Activated CD4-positive, alpha-beta T cell treated with anti-CD3 and anti-CD28 coated beads, Interleukin-2, Interleukin-6, amounts not matched to agents 100 ng/mL and 50 ng/mL, durations not matched to agents 16 hours and 8 hours (primary cell): ENCODE measurements around the gene XRCC1.
"Not testable (repeated sequence)": the region's sequence is repeated elsewhere in the genome, so short reads cannot be mapped to it uniquely, and the experiment has no call there.

Source experiments
- DNase-seq: peaks from one replicate; pipeline ENCODE4 v3.0.0-alpha.2; 2020

XRCC1 gene

DNA sequence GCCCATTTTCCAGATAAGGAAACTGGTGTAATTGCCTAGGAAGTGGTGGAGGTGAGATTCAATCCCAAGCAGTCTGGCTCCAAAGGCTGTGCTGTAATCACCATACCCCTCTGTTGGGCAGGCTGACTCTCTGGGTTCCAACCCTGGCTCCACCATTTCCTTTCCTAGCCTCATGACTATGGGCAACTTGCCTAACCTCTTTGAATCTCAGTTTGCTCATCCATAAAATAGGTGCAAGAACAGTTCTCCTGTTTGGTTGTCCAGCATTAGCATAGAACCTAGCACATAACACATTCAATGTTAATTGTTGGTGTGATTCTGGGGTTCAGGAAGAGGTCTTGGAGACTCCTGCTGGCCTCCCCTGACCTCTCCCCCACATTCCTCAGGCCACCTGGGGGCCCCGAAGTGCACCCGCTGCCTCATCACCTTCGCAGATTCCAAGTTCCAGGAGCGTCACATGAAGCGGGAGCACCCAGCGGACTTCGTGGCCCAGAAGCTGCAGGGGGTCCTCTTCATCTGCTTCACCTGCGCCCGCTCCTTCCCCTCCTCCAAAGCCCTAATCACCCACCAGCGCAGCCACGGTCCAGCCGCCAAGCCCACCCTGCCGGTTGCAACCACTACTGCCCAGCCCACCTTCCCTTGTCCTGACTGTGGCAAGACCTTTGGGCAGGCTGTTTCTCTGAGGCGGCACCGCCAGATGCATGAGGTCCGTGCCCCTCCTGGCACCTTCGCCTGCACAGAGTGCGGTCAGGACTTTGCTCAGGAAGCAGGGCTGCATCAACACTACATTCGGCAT lies 23.3 kb upstream of the XRCC1 start:
- DNase-seq = no peak

DNA sequence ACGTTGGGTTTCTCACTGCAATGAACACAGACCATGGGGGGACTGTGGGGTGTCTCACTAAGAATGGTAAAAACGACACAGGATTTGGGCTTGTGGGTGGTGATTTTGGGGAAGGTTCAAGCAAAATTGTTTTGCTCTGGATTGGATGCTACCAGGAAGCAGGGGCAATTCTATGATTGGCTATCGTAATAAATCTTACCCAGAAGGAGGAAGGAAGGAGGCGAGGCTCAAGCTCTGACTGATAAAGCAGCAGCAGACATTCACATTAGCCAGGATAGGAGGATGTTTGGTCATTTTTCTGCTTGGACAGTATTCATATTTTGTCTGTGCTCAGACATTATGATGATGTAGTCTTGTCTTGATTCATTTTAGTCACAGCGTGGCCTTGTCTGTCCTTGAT lies 22.5 kb upstream of the XRCC1 start:
- no peak for DNase-seq

- no peak for DNase-seq
These were observed 21.6 kb upstream of the XRCC1 start for GRCh38 chr19:43596842-43597461.

DNA sequence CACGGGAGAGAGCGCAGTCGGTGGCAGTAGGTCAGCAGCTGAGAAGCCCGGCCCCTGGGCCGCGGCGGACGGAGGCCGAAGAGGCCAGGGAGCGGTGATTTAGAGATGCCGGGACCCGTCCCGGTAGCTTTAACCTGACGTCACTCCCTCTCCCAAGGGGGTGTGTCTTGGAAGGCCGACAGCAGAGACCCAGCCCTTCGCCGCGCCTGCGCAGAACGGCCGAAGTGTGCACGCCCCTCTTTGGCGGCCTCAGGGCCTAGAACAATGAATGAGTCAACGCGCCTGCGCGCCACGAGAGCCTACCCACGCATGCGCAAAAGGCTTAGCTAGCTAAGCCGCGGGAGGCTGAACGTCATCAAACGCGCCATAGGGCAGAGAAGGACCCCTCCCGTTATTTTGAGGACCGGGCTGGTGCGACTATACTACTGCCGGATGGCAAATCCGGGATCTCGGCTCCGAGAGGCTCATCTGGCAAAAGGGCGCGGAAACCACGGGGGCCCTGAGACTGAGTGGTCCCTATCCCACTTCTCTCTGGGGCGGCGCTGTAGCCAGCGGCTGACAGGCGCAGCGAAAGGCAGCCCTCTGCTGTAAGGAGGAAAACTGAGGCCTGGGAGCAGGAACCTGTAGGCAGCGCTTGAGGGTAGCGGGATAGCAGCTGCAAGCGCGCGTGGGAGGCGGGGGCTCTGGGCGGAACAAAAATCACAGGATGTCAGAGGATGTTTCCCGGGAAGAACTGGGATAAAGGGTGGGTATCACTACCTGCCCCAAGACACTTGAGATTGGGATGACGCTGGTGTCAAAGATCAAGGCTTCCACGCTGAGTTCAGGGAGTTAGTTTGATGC lies 20.9 kb upstream of the XRCC1 start, which contains the start of the genes IRGQ and ZNF576:
Gene IRGQ, minus strand, starts transcription at position 136 of the 843 bp plus-strand sequence. CDS start 796 bp downstream, outside the sequence.
Gene ZNF576, plus strand, starts transcription at position 597 of the 843 bp plus-strand sequence. CDS start 514 bp downstream, outside the sequence.
- DNase-seq = peak; percentile 100

- DNase-seq = no peak
These were observed 20.3 kb upstream of the XRCC1 start for GRCh38 chr19:43595605-43595998.

DNA sequence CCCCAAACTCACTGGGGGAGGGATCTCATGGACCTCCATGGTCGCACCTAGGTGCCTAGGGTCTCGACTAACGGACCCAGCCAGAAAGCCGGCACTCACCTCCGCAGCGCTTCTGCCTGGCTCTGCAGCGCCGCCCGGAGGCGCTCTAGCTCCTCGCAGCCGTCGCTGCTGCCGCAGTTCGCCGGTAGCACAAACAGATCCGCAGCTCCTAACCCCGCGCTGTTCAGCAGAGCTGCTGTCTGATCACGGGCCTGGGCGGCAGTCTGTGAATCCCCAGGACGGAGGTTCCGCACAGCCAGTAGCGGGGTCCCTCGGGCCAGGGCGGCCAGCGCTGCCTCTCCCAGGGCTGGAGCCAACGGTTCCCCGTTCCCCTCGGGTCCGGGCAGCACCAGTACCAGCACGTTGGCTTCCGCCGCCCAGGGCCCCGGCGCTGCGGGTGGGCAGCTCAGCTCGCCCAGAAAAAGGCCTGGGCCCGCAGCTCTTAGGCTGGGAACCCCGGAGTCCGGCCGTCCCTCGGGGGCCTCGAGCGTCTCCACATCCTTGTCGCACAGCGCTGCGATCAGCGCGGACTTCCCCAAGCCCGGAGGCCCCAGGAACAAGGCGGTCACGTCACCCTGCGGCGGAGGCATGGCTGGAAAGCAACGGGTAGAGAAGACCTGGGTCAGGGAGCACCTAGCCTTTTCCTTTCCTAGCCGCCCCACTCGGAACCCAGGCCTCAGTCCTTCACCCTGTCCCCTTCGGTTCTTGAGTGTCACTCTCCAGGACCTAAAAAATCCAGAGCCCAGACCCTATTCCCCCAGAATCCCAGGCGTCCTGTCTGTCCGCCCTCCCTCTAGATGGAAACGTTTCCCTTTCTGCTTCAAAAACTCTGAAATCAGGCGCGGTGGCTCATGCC lies 19.6 kb upstream of the XRCC1 start:
- peak; percentile 78 for DNase-seq

GRCh38 chr19:43594081-43594697 lies 18.9 kb upstream of the XRCC1 start:
- DNase-seq = no peak

DNA sequence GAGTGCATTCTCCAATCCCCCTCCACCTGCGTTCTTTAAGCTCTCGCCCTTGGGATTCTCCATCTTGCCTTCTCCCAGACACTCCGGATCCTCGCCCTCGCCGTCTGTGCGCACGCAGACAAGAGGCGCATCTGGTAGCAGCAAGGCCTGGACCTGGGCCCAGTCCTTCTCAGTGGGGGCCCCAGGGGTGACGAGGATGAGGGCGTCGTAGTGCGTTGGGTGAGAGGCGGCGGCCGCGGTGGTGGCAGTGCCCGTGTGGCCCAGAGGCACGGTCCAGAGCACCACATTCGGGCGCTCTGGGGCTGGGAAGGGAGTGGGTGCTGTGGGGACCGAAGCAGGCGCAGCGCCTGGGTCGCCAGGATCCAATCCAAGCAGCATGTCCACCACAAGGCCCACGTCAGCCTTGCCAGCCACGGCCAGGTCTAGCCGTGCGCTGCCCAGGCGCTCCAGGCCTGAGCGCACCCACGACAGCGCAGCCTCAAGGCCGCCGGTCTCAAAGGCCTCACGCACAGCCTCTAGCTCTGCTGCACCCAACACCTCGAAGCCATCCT lies 17.5 kb upstream of the XRCC1 start:
- DNase-seq = no peak

DNA sequence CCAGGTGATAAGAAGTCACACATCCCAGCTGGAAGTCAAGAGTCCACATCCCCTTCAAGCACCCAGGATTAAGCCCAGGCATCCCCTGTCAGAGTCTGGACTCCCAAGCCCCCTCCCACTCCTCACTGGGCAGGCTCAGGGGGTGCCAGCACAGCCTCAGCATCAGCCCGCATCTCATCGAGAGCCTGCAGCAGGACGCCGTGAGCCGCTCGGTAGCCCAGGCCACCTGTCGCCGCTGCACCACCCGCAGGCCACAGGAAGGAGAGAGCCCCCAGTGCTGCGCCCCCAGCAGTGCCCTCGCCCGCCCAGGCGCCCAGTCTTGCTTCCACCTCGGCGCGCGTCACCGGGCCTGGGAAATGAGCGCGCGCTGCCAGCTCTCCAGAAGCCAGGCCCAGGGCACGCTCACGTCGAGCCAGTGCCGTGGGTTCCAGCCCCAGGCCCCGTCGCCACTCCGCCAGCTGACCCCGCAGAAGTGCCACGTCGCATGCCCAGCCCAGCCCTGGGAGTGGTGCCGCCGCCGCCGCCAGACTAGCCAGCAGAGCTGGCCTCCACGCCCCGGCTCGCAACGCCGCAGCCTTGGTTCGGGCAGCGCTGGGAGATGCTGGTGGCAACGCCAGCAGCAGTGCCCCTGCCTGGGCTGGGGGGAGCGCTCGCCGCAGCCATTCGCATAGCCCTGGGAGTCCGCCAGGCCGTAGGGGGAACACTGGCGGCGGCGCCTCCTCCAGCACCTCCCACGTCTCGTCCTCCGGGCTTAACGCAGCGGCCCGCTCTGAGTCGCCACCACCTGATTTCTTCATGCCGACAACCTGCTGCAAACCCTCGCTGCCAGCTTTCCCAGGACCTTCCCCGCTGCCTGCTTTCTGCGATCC lies 16.8 kb upstream of the XRCC1 start:
- DNase-seq = no peak

GRCh38 chr19:43589678-43590077 lies 14.4 kb upstream of the XRCC1 start:
- no peak for DNase-seq

DNA sequence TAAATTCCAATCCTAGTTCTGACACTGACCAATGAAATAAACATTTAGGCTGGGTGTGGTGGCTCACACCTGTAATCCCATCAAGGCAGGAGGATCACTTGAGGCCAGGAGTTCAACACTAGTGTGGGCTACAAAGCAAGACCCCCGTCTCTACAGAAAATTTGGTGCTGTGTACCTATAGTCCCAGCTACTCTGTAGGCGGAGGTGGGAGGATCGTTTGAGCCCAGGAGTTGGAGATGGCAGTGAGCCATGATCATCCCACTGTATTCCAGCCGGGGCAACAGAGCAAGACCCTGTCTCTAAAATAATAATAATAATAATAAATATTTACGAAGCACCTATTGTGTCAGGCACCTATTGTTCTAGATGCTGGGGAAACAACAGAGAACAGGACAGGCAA lies 13.9 kb upstream of the XRCC1 start:
- DNase-seq = no peak

- not testable (repeated sequence) for DNase-seq
These were observed 11.7 kb upstream of the XRCC1 start for GRCh38 chr19:43587029-43587428.

DNA sequence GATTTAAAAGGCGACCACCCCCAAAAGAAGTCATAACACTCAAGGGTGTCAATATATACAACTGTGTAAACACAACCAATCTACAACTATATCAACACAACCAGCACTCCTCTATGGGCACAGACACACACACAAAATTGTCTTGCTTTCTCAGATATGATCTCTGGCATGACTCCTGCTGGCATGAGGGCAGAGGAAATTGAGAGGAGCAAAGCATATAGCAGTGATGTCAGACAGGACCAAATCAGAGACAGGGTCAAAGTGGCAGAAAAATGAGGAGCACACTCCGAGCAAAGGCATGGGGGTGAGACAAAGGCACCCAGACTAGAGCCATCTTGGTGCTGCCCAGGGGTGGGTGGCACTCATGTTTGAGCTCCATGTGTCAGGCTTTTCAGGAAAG lies 11.0 kb upstream of the XRCC1 start:
- no peak for DNase-seq

GRCh38 chr19:43584484-43584883 lies 9.2 kb upstream of the XRCC1 start:
- no peak for DNase-seq

GRCh38 chr19:43582495-43582894 lies 7.2 kb upstream of the XRCC1 start:
- DNase-seq = no peak

DNA sequence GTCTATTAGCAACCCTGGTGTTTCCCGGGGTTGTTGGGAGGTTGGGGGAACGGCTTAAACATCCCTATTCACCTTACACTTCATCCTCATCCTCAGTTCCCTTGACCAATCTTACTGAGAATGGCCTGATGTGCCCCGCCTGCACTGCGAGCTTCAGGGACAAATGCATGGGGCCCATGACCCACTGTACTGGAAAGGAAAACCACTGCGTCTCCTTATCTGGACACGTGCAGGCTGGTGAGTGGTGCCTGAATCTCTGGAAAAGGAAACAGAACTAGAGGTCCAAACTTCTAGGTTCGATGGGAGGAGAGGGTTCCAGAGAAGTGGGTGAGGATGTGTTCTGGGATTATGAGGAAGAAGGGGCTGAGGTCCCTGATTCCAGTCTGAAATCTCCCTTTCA lies 6.1 kb upstream of the XRCC1 start:
- DNase-seq = no peak

DNA sequence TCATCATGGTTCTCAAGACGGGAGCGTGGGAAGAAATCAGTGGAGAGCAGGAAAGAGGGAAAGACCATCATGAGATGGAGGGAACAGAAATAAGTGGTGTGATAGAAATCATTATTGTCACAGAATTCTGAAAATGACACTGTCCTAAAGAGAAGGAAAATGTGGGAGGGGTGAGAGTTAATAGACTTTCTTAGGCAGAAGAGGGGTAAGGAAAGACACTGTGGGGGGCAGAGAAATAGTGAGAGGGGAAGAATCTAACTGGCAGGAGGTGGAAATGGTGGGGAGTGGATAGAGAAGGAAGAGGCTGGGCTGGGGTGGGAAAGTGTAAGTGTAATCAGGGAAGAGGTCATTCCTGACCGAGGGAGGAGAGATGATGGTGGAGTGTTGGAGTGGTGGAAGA lies 3.5 kb upstream of the XRCC1 start:
- no peak for DNase-seq

DNA sequence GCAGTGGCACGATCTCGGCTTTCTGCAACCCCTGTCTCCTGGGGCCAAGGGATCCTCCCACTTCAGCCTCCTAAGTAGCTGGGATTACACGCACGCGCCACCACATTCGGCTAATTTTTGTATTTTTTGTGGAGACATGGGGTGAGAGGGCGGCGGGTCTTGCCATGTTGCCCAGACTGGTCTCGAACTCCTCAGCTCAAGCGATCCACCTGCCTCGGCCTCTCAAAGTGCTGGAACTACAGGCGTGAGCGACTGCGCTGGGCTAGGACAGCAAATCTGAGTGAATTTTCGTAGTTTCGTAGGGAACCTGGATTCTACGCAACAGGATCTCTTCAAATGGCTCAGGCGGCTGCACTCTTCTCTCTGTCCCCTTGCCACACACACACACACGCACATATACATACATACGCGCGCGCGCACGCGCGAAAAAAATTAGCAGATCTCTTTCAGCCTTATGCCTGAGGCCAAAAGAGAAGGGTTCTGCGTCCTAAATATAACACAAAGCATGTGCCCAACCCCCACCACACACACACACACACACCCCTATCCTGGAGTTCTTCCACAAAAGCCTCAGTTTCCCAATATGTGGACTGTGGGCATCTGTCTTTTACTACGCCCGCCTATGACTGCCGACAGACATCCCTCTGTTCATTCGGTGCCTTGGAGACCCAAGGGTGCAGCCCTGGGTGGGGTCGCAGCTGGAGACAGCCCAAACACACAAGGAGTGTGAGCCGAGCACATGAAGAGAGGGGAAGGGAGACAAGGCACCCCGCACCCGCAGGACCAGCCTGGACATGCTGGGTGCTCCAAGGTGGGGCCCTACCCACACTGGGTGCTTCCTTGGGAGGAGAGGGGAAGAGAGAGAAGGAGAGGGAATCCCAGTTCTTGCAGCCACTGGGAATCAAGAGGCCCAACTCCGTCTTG lies 890 bp upstream of the XRCC1 start:
- no peak for DNase-seq

DNA sequence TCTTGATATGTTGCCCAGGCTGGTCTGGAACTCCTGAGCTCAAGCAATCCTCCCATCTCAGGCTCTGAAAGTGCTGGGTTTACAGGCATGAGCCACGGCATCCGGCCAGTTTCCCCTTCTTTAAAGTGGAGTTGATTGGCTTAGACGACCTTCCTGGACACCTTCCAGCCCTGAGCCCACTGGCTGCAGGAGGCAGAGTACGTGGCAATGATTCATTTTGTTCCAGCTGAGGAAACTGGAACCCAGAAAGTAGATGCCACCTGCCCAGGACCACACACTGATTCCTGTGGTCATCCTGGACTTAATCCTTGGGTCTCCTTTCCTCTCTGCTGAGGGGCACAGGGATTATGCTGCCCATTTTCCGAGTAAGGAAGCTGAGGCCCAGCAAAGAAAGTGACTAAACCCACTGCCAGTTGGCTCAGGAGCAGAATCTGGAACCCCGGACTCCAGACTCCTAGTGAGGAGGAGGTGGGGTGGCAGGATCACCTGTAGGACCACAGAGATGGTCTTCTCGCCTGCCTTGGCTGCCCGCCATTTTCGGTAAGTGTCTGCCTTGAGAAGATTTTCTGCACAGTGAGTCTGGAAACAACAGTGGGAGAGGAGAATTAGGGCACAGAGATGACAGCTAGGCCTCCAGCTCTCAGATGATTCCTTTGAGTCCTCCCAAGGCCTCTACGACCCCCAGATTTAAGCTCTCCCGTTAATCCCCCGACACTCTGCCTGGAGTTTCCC lies 737 bp downstream of the XRCC1 start:
- DNase-seq = no peak
